Activated CD8-positive, alpha-beta memory T cell treated with anti-CD3 and anti-CD28 coated beads for 48 hours (primary cell): ENCODE measurements around the gene HADH.
"Not testable (repeated sequence)": the region's sequence is repeated elsewhere in the genome, so short reads cannot be mapped to it uniquely, and the experiment has no call there.

Source experiments
- DNase-seq, 3 experiments: peaks; one replicate each; pipeline ENCODE4 v3.0.0-alpha.2; 2020; ENCODE audit warnings: low read depth in 2 of 3, low spot score in 2 of 3

HADH gene

GRCh38 chr4:108029731-108030130 lies 40.0 kb downstream of the HADH start:
- no peak for DNase-seq

- DNase-seq, result no peak
Observed at GRCh38 chr4:108030332-108030731, 40.6 kb downstream of the HADH start.

- no peak for DNase-seq
Observed at GRCh38 chr4:108031427-108032083, 41.9 kb downstream of the HADH start.

- DNase-seq, result no peak
Observed at GRCh38 chr4:108033348-108033747, 43.7 kb downstream of the HADH start.

GRCh38 chr4:108034565-108034964 lies 44.9 kb downstream of the HADH start:
- DNase-seq, result no peak

- no peak for DNase-seq
Observed at GRCh38 chr4:108035691-108036090, 46.0 kb downstream of the HADH start.

- DNase-seq, result no peak
Observed at GRCh38 chr4:108036213-108036612, 46.5 kb downstream of the HADH start.

GRCh38 chr4:108037884-108038283 lies 48.2 kb downstream of the HADH start:
- no peak for DNase-seq

GRCh38 chr4:108042927-108043326 lies 53.2 kb downstream of the HADH start:
- no peak for DNase-seq

GRCh38 chr4:108043526-108043925 lies 53.8 kb downstream of the HADH start:
- no peak for DNase-seq

- DNase-seq, result no peak
Observed at GRCh38 chr4:108044951-108045686, 55.4 kb downstream of the HADH start.

- DNase-seq, result no peak
Observed at GRCh38 chr4:108045687-108046024, 56.0 kb downstream of the HADH start.

- DNase-seq, result no peak
Observed at GRCh38 chr4:108047199-108047598, 57.5 kb downstream of the HADH start.

GRCh38 chr4:108048157-108048556 lies 58.5 kb downstream of the HADH start:
- no peak for DNase-seq

- no peak for DNase-seq
Observed at GRCh38 chr4:108048997-108049396, 59.3 kb downstream of the HADH start.

GRCh38 chr4:108049406-108049805 lies 59.7 kb downstream of the HADH start:
- DNase-seq, result no peak

- not testable (repeated sequence) for DNase-seq
Observed at GRCh38 chr4:108050166-108051111, 60.8 kb downstream of the HADH start.

GRCh38 chr4:108051343-108051742 lies 61.7 kb downstream of the HADH start:
- no peak for DNase-seq

- DNase-seq, result no peak
Observed at GRCh38 chr4:108052558-108053120, 63.0 kb downstream of the HADH start.

- no peak for DNase-seq
Observed at GRCh38 chr4:108053251-108053711, 63.6 kb downstream of the HADH start.

GRCh38 chr4:108054025-108054638 lies 64.4 kb downstream of the HADH start:
- no peak for DNase-seq
